ENCODE data around the gene LAPTM5.

- TF ChIP-seq, protein P1, sequence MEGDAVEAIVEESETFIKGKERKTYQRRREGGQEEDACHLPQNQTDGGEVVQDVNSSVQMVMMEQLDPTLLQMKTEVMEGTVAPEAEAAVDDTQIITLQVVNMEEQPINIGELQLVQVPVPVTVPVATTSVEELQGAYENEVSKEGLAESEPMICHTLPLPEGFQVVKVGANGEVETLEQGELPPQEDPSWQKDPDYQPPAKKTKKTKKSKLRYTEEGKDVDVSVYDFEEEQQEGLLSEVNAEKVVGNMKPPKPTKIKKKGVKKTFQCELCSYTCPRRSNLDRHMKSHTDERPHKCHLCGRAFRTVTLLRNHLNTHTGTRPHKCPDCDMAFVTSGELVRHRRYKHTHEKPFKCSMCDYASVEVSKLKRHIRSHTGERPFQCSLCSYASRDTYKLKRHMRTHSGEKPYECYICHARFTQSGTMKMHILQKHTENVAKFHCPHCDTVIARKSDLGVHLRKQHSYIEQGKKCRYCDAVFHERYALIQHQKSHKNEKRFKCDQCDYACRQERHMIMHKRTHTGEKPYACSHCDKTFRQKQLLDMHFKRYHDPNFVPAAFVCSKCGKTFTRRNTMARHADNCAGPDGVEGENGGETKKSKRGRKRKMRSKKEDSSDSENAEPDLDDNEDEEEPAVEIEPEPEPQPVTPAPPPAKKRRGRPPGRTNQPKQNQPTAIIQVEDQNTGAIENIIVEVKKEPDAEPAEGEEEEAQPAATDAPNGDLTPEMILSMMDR (IDR thresholded peaks at IDR 0.05; ENCODE audit: insufficient read depth, low read depth, low read length), result no peak
- TF ChIP-seq EZH2 (IDR thresholded peaks at IDR 0.05; ENCODE audit: insufficient read depth, low read length), result no peak
These were observed 29.2 kb downstream of the LAPTM5 start for GRCh38 chr1:30728340-30728739.
